Esophagus squamous epithelium (tissue), 5 donors: ENCODE results near the gene KCTD14. TPM values are rescaled to one million over a fixed set of nuclear protein-coding genes. Genes with fewer than 3 reads are reported as not detected.
"Not testable (repeated sequence)": the region's sequence is repeated elsewhere in the genome, so short reads cannot be mapped to it uniquely, and the experiment has no call there.

Experiments
- DNase-seq: peaks from one replicate; lab custom pipeline; 2025; lab: John Stamatoyannopoulos, UW
- H3K27ac ChIP-seq, 4 donors: fragments of 200-600 bp; sonication (generic); one replicate each; pipeline ENCODE4 v1.5.1; 2016 to 2019; ENCODE audit warnings: mild to moderate bottlenecking in 1 of 4
- H3K27me3 ChIP-seq, 4 donors: fragments of 200-600 bp; sonication (generic); 1 replicate in 3 of 4; 2 replicates in 1 of 4; pipeline versions ENCODE4 v1.5.1 to v1.6.0; 2017 to 2021; ENCODE audit warnings: antibody characterized with exemption in 1 of 4
- H3K36me3 ChIP-seq, 3 donors: fragments of 200-600 bp; sonication (generic); one replicate each; pipeline ENCODE4 v1.5.1; 2016 to 2019
- H3K4me1 ChIP-seq, 3 donors: fragments of 200-600 bp; sonication (generic); one replicate each; pipeline ENCODE4 v1.5.1; 2017 to 2019
- H3K4me3 ChIP-seq, 4 donors: fragments of 200-600 bp; sonication (generic); 1 replicate in 3 of 4; 2 replicates in 1 of 4; pipeline ENCODE4 v1.5.1; 2016 to 2019; ENCODE audit warnings: mild to moderate bottlenecking in 2 of 4, moderate library complexity in 1 of 4
- H3K9me3 ChIP-seq, 3 donors: fragments of 200-600 bp; sonication (generic); one replicate each; pipeline ENCODE4 v1.5.1; 2016 to 2019
- POLR2A ChIP-seq, 4 donors: fragments of 450-650 bp; IDR thresholded peaks; one replicate each; pipeline ENCODE4 v1.6.1; 2017; ENCODE audit warnings: antibody characterized with exemption in 4 of 4, mild to moderate bottlenecking in 4 of 4, moderate library complexity in 3 of 4
- WGBS, 2 donors: methylation state at CpG; one replicate each; pipeline ENCODE4 v1.1.5; 2018; 5-methylcytosine and 5-hydroxymethylcytosine counted together
- intact Hi-C: fragments of 100-400 bp; cut with DNase I; formaldehyde crosslinking; loops from one replicate; pipeline ENCODE4 v1.15.0; 2022
- total RNA-seq, 4 donors: library from RNA; depleted of rRNA; stranded (reverse); fragments of >200 nt; gene quantifications; one replicate each; pipeline ENCODE4 v1.1.0, GENCODE V29; 2016
- TF ChIP-seq, protein P1 (sequence below), 6 experiments: fragments of 450-650 bp in 4 of 6; fragments of 200-600 bp in 2 of 6; sonication (generic) in 2 of 6; IDR thresholded peaks; one replicate each; pipeline ENCODE4 v1.5.1; 2016 to 2019; ENCODE audit warnings: antibody characterized with exemption in 6 of 6, mild to moderate bottlenecking in 4 of 6, moderate library complexity in 4 of 6
- donor health status: DM: yes; HTN: yes; CAD: no.

Gene KCTD14
- total RNA-seq, 4 donors from 2014 or later = 0.49 to 7.7 (median 1.00) TPM

DNA sequence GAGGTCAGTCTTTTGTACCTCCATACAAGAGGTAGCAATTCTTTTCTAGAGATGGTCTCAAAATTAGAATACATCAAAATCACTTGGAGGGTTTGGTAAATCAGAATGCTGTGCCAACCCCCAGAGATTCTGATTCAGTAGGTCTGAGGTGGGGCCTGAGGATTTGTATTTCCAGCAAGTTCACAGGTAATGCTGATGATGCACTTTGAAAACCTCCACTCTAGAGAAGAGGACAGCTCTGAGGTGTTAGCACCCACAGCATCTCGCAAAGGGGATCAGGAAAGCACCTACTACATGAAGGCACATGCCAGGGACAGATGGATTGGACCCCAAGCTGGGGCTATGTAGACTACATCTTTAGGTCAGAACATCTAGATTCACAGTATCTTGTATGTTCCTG lies 7.2 kb downstream of the KCTD14 start:
- Histone ChIP-seq H3K4me3 (no peak overlapping the region), H3K27me3 (no peaks in the 10 kb centered on the region), H3K9me3 (no peaks in the 10 kb centered on the region), H3K36me3 (peaks cover 0 to 16% (median 0%) of the 10 kb centered on the region in 3 donors), H3K4me1 (no peaks in the 10 kb centered on the region), H3K27ac (no peak overlapping the region)
- WGBS, 2 donors = 80 to 100% methylated on average over 1 of the region's 1 CpG
- DNase-seq = no peak
- intact Hi-C loops = no loop called here
- no peak for TF ChIP-seq POLR2A (IDR thresholded peaks at IDR 0.05)
- TF ChIP-seq, protein P1, sequence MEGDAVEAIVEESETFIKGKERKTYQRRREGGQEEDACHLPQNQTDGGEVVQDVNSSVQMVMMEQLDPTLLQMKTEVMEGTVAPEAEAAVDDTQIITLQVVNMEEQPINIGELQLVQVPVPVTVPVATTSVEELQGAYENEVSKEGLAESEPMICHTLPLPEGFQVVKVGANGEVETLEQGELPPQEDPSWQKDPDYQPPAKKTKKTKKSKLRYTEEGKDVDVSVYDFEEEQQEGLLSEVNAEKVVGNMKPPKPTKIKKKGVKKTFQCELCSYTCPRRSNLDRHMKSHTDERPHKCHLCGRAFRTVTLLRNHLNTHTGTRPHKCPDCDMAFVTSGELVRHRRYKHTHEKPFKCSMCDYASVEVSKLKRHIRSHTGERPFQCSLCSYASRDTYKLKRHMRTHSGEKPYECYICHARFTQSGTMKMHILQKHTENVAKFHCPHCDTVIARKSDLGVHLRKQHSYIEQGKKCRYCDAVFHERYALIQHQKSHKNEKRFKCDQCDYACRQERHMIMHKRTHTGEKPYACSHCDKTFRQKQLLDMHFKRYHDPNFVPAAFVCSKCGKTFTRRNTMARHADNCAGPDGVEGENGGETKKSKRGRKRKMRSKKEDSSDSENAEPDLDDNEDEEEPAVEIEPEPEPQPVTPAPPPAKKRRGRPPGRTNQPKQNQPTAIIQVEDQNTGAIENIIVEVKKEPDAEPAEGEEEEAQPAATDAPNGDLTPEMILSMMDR (IDR thresholded peaks at IDR 0.05) = no peak

DNA sequence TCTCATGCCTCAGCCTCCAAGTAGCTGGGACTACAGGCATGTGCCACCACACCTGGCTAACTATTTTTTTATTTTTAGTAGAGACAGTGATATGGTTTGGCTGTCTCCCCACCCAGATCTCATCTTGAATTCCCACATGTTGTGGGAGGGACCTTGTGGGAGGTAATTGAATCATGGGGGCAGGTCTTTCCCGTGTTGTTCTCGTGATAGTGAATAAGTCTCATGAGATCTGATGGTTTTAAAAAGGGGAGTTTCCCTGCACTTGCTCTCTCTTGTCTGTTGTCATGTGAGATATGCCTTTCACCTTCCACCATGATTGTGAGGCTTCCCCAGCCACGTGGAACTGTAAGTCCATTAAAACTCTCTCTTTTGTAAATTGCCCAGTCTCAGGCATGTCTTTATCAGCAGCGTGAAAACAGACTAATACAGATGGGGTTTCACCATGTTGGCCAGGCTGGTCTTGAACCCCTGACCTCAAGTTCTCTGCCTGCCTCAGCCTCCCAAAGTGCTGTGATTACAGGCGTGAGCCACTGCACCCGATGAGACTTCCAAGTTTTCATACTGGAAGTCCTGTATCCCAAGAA lies 8.0 kb downstream of the KCTD14 start:
- H3K36me3 ChIP-seq = peaks cover 0 to 16% (median 0%) of the 10 kb centered on the region in 3 donors
- H3K9me3 ChIP-seq, DNase-seq, H3K4me1 ChIP-seq, H3K27me3 ChIP-seq, H3K27ac ChIP-seq, H3K4me3 ChIP-seq, intact Hi-C loops: not testable (repeated sequence)
- 56 to 68% methylated on average over 4 to 5 of the region's 6 CpGs for WGBS, 2 donors

DNA sequence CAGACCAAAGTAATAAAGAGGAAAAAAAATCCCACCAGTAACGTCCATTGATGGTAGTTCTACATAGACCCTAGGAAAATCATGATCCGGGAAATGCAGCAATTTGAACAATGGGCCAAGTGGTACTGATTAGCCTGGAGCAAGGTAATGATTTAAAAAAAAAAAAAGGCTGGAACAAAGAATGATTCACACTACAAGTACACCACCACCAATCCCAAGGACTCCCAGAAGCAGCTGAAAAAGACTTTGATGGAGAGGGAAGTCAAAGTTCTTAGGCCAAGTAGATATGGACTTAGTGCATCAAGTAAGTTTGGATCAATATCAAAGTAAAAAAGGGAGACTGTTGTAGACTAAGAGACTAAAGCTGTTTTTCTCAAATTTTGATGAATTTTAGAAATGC lies 11.8 kb downstream of the KCTD14 start:
- no peak for TF ChIP-seq POLR2A (IDR thresholded peaks at IDR 0.05)
- TF ChIP-seq, protein P1 (IDR thresholded peaks at IDR 0.05) = no peak
- Histone ChIP-seq H3K36me3 (peaks cover 0 to 9% (median 0%) of the 10 kb centered on the region in 3 donors), H3K4me1 (no peaks in the 10 kb centered on the region), H3K27ac (no peak overlapping the region), H3K4me3 (no peak overlapping the region), H3K27me3 (no peaks in the 10 kb centered on the region), H3K9me3 (no peaks in the 10 kb centered on the region)
- 59 to 69% methylated on average over 2 of the region's 2 CpGs for WGBS, 2 donors
- no peak for DNase-seq
- intact Hi-C loops = no loop called here

DNA sequence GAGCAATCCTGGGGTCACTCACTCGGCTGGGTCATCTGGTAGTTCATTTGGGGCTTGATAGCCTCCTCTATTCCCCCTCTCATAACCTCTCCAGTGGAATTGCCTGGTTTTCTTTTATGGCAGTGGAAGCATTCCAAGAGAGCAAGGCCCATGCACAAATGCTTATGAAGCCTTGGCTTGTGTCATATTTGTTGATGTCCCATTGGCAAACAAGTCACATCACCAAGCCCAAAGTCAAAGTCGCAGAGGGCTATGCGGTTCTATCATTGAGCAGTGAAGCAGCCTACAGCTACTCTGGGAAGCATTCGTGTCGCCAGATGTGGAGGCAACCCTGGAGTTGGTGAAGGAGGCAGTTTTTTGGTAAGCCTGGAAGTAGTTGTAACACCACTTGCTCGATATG lies 12.3 kb downstream of the KCTD14 start:
- H3K27ac ChIP-seq = no peak overlapping the region
- intact Hi-C loops = no loop called here

GRCh38 chr11:78010304-78010703 lies 12.8 kb downstream of the KCTD14 start:
- Histone ChIP-seq H3K9me3 (no peaks in the 10 kb centered on the region), H3K36me3 (peaks cover 0 to under 1% (median 0%) of the 10 kb centered on the region in 3 donors), H3K27me3 (no peaks in the 10 kb centered on the region), H3K4me1 (no peaks in the 10 kb centered on the region), H3K4me3 (no peak overlapping the region), H3K27ac (no peak overlapping the region)
- intact Hi-C loops = no loop called here
- 96 to 100% methylated on average over 1 of the region's 1 CpG for WGBS, 2 donors
- TF ChIP-seq, protein P1 (IDR thresholded peaks at IDR 0.05) = no peak
- no peak for TF ChIP-seq POLR2A (IDR thresholded peaks at IDR 0.05)
- no peak for DNase-seq

More for the DNA sequence above, 12.3 kb downstream of the KCTD14 start:
- no peak overlapping the region for H3K4me3 ChIP-seq
- no peaks in the 10 kb centered on the region for H3K9me3 ChIP-seq
- H3K4me1 ChIP-seq = no peaks in the 10 kb centered on the region
- no peak for DNase-seq
- H3K36me3 ChIP-seq = peaks cover 0 to 5% (median 0%) of the 10 kb centered on the region in 3 donors
- TF ChIP-seq POLR2A (IDR thresholded peaks at IDR 0.05) = no peak
- TF ChIP-seq, protein P1 (IDR thresholded peaks at IDR 0.05) = no peak
- H3K27me3 ChIP-seq = no peaks in the 10 kb centered on the region
- 97 to 98% methylated on average over 3 to 6 of the region's 6 CpGs for WGBS, 2 donors
